RPMI7951 (cell line): ENCODE data around the gene EXOSC5. TPM values are rescaled to one million over a fixed set of nuclear protein-coding genes. Genes with fewer than 3 reads are reported as not detected.

Source experiments
- DNase-seq: peaks from one replicate; pipeline ENCODE4 v3.0.0-alpha.2; 2012; ENCODE audit warnings: low read depth
- total RNA-seq: library from RNA; depleted of rRNA; stranded (reverse); fragments of >200 nt; shearing (Covaris generic); gene quantifications from 2 replicates; pipeline ENCODE4 v1.2.3, GENCODE V29; 2014

EXOSC5 gene
- total RNA-seq, 1 experiment from 2014 or later = 36.8 TPM

GRCh38 chr19:41367848-41368301 is 29.3 kb downstream of the EXOSC5 start:
- peak; percentile 94 for DNase-seq

- DNase-seq = no peak
Observed at GRCh38 chr19:41366089-41366488, 31.1 kb downstream of the EXOSC5 start.

- DNase-seq = peak; percentile 22
Observed at GRCh38 chr19:41364524-41365391, 32.4 kb downstream of the EXOSC5 start.

- peak; percentile 98 for DNase-seq
Observed at GRCh38 chr19:41363753-41364523, 33.2 kb downstream of the EXOSC5 start, which contains the start of gene B9D2. Gene B9D2 (minus strand): TSS chr19:41364149. CDS start chr19:41363519, 630 bp downstream.

- DNase-seq = no peak
Observed at GRCh38 chr19:41363371-41363752, 33.8 kb downstream of the EXOSC5 start.

- DNase-seq = no peak
Observed at GRCh38 chr19:41362143-41362847, 34.9 kb downstream of the EXOSC5 start.

GRCh38 chr19:41359741-41360140 is 37.4 kb downstream of the EXOSC5 start:
- DNase-seq = no peak

- DNase-seq = no peak
Observed at GRCh38 chr19:41357746-41358145, 39.4 kb downstream of the EXOSC5 start.

GRCh38 chr19:41356984-41357739 is 40.0 kb downstream of the EXOSC5 start:
- no peak for DNase-seq

- DNase-seq = no peak
Observed at GRCh38 chr19:41355802-41356201, 41.4 kb downstream of the EXOSC5 start.

GRCh38 chr19:41355035-41355434 is 42.1 kb downstream of the EXOSC5 start:
- no peak for DNase-seq

GRCh38 chr19:41354343-41354953 is 42.7 kb downstream of the EXOSC5 start:
- no peak for DNase-seq

- peak; percentile 91 for DNase-seq
Observed at GRCh38 chr19:41353466-41354342, 43.5 kb downstream of the EXOSC5 start, which contains the start of gene TGFB1. Gene TGFB1 (minus strand): TSS chr19:41353922. CDS start chr19:41353044, 878 bp downstream.

- DNase-seq = peak; percentile 59
Observed at GRCh38 chr19:41352609-41353465, 44.3 kb downstream of the EXOSC5 start.

- DNase-seq = no peak
Observed at GRCh38 chr19:41352279-41352608, 44.9 kb downstream of the EXOSC5 start.

GRCh38 chr19:41351339-41352245 is 45.6 kb downstream of the EXOSC5 start:
- DNase-seq = peak; percentile 62

GRCh38 chr19:41350735-41351338 is 46.3 kb downstream of the EXOSC5 start:
- peak; percentile 18 for DNase-seq
